Measurements from ENCODE around the gene PDIA5. TPM values are rescaled to one million over a fixed set of nuclear protein-coding genes. Genes with fewer than 3 reads are reported as not detected.
A peak's percentile ranks its signal among the peaks of the same experiment; 100 is the strongest.

The PDIA5 gene
- total RNA-seq, 1 experiment from 2014 or later, result 31.7 TPM

DNA sequence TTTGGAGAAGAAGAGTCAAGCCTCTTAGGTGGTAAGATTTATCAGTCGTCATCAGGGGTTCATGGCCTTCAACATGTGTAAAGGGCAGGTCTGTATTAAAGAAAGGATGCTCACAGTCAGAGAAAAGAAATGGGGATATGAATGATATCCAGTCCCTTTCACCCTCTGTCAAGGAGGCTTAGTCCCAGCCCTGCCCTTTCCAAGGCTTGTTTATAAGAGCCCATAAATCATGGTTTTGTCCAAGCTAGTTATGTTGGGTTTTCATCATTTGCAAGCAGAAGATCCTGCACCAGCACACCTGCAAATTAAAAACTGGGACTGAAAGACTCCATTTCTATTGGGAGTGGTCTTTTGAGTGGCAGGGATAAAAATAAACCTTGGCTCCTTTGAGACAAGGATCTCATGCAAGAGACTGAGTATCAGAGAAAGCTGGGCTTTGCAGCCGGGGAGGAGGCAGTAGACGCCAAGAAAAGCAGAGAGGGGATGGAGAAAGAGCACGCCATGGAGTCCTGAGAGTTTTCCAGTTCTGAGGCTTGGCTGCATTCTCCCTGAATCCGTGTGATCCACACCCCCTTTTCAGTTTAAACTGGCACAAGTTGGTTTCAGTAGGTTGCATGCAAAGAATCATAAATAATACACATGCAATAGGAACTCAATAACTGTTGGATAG lies 12.6 kb upstream of the PDIA5 start:
- no peaks in the 10 kb centered on the region for H3K36me3 ChIP-seq (replicated peaks; ENCODE audit: control insufficient read depth, insufficient read depth, low read length)
- no peaks in the 10 kb centered on the region; the same call in 1 of the 2 replicates for H3K27me3 ChIP-seq (ENCODE audit: control insufficient read depth, insufficient read depth, low read length)
- H3K4me3 ChIP-seq (ENCODE audit: insufficient read depth, low read depth, low read length), result no peak overlapping the region
- no peak for DNase-seq

GRCh38 chr3:123054931-123055330 lies 11.9 kb upstream of the PDIA5 start:
- H3K27me3 ChIP-seq (ENCODE audit: control insufficient read depth, insufficient read depth, low read length), result no peaks in the 10 kb centered on the region; the same call in 1 of the 2 replicates
- H3K4me3 ChIP-seq (ENCODE audit: insufficient read depth, low read depth, low read length), result no peak overlapping the region
- H3K36me3 ChIP-seq (replicated peaks; ENCODE audit: control insufficient read depth, insufficient read depth, low read length), result no peaks in the 10 kb centered on the region
- DNase-seq, result no peak

GRCh38 chr3:123055352-123055751 lies 11.5 kb upstream of the PDIA5 start:
- DNase-seq, result no peak
- H3K27me3 ChIP-seq (ENCODE audit: control insufficient read depth, insufficient read depth, low read length), result no peaks in the 10 kb centered on the region; the same call in 1 of the 2 replicates
- no peak overlapping the region for H3K4me3 ChIP-seq (ENCODE audit: insufficient read depth, low read depth, low read length)
- H3K36me3 ChIP-seq (replicated peaks; ENCODE audit: control insufficient read depth, insufficient read depth, low read length), result no peaks in the 10 kb centered on the region

DNA sequence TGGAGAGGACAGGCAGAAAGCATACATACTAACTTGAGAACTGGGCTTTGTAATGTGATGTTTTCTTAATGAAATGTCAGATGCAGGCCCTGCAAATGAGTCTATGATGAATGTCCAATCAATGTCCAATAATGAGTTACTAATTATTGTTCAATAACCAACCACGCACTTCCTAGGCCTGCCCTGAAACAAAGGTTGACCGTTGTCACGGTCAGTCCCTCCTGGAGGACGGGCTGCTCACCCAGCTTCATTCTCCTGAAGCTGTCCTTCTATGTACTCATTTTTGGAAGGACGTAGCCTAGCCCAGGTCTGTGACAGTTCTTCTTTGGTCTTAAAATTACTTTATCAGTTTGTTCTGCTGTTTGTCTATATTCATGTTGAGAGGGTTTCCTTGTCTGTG lies 8.3 kb upstream of the PDIA5 start:
- DNase-seq, result no peak
- Histone ChIP-seq H3K27me3 (ENCODE audit: control insufficient read depth, insufficient read depth, low read length) (no peaks in the 10 kb centered on the region; the same call in 1 of the 2 replicates), H3K36me3 (replicated peaks; ENCODE audit: control insufficient read depth, insufficient read depth, low read length) (no peaks in the 10 kb centered on the region), H3K4me3 (ENCODE audit: insufficient read depth, low read depth, low read length) (no peak overlapping the region)

- Histone ChIP-seq H3K27me3 (ENCODE audit: control insufficient read depth, insufficient read depth, low read length) (no peaks in the 10 kb centered on the region; the same call in 1 of the 2 replicates), H3K4me3 (ENCODE audit: insufficient read depth, low read depth, low read length) (no peak overlapping the region), H3K36me3 (replicated peaks; ENCODE audit: control insufficient read depth, insufficient read depth, low read length) (no peaks in the 10 kb centered on the region)
- DNase-seq, result no peak
Measured at GRCh38 chr3:123060054-123060453, 6.8 kb upstream of the PDIA5 start.

- Histone ChIP-seq H3K36me3 (replicated peaks; ENCODE audit: control insufficient read depth, insufficient read depth, low read length) (no peaks in the 10 kb centered on the region), H3K27me3 (ENCODE audit: control insufficient read depth, insufficient read depth, low read length) (peaks cover 5% of the 10 kb centered on the region)
- DNase-seq, result no peak
Measured at GRCh38 chr3:123061856-123062255, 5.0 kb upstream of the PDIA5 start.

GRCh38 chr3:123063034-123063433 lies 3.8 kb upstream of the PDIA5 start:
- no peak overlapping the region for H3K4me3 ChIP-seq (ENCODE audit: insufficient read depth, low read depth, low read length)

More at GRCh38 chr3:123061856-123062255, 5.0 kb upstream of the PDIA5 start:
- no peak overlapping the region for H3K4me3 ChIP-seq (ENCODE audit: insufficient read depth, low read depth, low read length)

DNA sequence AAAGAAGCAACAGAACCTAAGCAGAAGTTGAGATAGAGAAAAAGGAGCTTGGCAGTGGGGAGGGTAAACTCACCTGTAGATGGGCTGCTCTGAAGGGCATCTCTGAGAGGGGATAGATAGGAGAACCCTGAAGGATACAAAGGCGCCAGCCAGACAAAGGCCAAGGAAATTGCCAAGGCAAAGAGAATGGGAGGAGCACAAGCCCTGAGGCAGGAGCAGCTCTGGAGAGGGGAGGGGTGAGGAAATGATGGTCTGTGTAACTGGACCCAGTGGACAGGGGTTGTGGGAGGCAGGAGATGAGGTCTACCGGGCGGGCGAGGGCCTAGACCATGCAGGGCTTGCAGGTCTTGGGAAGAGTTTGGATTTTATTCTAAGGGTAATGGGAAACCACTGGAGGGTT lies 2.3 kb upstream of the PDIA5 start:
- H3K27me3 ChIP-seq (ENCODE audit: control insufficient read depth, insufficient read depth, low read length), result peaks cover 7% of the 10 kb centered on the region
- no peak overlapping the region for H3K4me3 ChIP-seq (ENCODE audit: insufficient read depth, low read depth, low read length)
- H3K36me3 ChIP-seq (replicated peaks; ENCODE audit: control insufficient read depth, insufficient read depth, low read length), result no peaks in the 10 kb centered on the region
- no peak for DNase-seq

More at GRCh38 chr3:123063034-123063433, 3.8 kb upstream of the PDIA5 start:
- no peak for DNase-seq
- peaks cover 7% of the 10 kb centered on the region for H3K27me3 ChIP-seq (ENCODE audit: control insufficient read depth, insufficient read depth, low read length)
- H3K36me3 ChIP-seq (replicated peaks; ENCODE audit: control insufficient read depth, insufficient read depth, low read length), result no peaks in the 10 kb centered on the region

DNA sequence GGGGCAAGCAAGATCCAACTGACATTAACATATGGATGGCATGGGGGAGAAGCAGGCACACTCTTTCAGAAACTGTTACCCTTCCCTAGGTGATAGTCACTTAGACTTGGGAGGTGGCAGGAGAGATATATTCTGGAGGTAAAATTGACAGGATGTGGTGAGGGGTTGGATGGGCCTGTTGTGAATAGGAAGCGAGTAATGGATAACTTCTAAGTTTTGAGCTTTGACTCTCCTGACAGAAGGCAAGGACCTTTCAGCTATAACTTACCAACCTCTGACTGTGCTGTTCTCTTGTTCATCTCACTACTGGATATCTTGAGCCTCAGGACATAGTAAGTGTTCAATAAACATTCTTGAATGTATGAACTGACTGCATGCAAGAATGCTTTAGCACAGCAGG lies 1.9 kb upstream of the PDIA5 start:
- no peak for DNase-seq
- Histone ChIP-seq H3K4me3 (ENCODE audit: insufficient read depth, low read depth, low read length) (no peak overlapping the region), H3K27me3 (ENCODE audit: control insufficient read depth, insufficient read depth, low read length) (peaks cover 7% of the 10 kb centered on the region), H3K36me3 (replicated peaks; ENCODE audit: control insufficient read depth, insufficient read depth, low read length) (no peaks in the 10 kb centered on the region)

- H3K4me3 ChIP-seq (ENCODE audit: insufficient read depth, low read depth, low read length), result peak overlapping the region; percentile 97
- no peaks in the 10 kb centered on the region for H3K36me3 ChIP-seq (replicated peaks; ENCODE audit: control insufficient read depth, insufficient read depth, low read length)
- DNase-seq, result no peak
- H3K27me3 ChIP-seq (ENCODE audit: control insufficient read depth, insufficient read depth, low read length), result peaks cover 7% of the 10 kb centered on the region
Measured at GRCh38 chr3:123066599-123066895, 278 bp upstream of the PDIA5 start.

DNA sequence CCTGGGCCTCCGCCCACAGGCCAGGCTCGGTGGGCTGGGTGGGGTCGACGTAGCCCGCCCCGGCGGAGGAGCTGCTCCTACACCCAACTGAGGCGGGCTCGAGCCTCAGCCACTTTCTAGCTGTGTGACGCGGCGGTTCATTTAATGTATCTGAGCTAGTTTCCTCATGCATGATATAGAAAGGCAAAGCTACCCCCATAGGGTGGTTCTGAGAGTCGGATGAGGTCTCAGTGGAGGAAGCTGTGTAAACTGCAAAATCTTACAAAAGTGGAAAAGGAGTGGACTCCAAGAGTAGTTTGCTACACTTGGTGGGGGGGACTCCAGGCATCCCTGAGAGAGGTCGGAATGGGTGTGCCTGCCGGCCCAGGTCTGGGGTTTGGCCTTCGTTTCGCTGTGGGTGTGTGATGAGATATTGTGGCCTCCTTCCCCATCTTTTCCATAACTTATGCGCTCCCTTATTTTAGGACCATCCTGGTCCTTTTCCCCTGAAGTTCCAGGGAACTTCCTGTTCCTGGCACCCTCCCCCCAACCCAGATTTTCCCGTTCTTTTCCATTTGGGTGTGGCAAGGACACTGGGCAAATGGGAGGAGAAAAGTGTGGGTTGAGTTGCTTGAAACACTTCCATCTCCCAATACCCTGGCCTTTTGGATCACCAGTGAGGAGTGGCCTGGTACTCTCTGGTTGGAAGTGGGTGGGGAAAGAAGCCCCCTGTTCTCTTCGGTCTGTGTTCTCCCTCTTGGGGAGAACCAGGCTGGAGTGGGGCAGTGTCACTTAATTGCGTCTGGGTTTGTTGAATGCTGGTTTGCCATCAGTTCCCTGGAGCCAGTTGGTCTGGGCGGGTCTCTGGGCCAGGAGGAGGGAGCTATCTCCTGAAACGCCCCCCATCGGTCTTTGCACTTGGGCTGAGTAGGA lies 1.1 kb downstream of the PDIA5 start:
- Histone ChIP-seq H3K36me3 (replicated peaks; ENCODE audit: control insufficient read depth, insufficient read depth, low read length) (no peaks in the 10 kb centered on the region), H3K4me3 (ENCODE audit: insufficient read depth, low read depth, low read length) (peak overlapping the region; percentile 97), H3K27me3 (ENCODE audit: control insufficient read depth, insufficient read depth, low read length) (peaks cover 7% of the 10 kb centered on the region)
- DNase-seq, result peak; percentile 83

DNA sequence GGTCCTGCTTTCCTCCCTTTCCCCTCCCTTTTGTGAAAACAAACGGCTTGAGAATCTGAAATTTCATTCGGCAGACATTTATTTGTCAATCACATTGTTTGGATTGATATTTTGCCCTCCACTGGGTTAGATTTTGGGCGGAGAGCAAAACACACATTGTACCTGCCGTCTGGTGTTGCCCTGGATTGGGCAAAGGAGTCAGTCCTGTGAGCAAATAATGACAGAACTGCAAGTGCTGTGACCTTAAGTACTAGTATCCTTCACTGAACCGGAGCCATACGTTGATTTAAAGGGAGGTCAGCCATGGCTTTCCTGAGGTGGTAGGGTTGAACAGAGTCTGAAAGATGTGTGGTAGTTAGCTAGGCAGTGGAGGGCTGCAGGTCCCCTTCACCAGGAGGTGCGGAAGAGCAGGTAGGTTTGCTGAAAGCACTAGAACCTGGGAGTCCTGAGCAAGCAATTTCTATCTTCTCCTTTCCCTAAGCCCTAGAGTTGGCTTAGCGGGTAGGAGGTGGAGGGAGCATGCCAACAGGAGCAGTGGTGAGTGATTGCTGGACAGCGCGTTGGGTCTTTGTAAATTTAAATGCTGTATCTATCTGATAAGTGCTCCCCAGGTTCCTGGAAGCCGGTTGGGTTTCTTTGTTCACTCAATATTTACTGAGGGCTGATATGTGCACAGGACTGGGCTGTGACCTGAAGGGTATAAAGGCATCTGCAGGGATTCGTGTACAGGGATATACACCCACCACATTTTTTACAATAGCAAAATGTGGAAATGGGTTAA lies 2.0 kb downstream of the PDIA5 start:
- Histone ChIP-seq H3K36me3 (replicated peaks; ENCODE audit: control insufficient read depth, insufficient read depth, low read length) (no peaks in the 10 kb centered on the region), H3K4me3 (ENCODE audit: insufficient read depth, low read depth, low read length) (peak overlapping the region; percentile 97), H3K27me3 (ENCODE audit: control insufficient read depth, insufficient read depth, low read length) (peaks cover 7% of the 10 kb centered on the region)
- no peak for DNase-seq

- DNase-seq, result no peak
Measured at GRCh38 chr3:123070510-123070909, 3.7 kb downstream of the PDIA5 start.

GRCh38 chr3:123071146-123071545 lies 4.3 kb downstream of the PDIA5 start:
- peaks cover 6% of the 10 kb centered on the region for H3K27me3 ChIP-seq (ENCODE audit: control insufficient read depth, insufficient read depth, low read length)
- no peaks in the 10 kb centered on the region for H3K36me3 ChIP-seq (replicated peaks; ENCODE audit: control insufficient read depth, insufficient read depth, low read length)
- DNase-seq, result peak; percentile 83
- no peak overlapping the region for H3K4me3 ChIP-seq (ENCODE audit: insufficient read depth, low read depth, low read length)

More at GRCh38 chr3:123070510-123070909, 3.7 kb downstream of the PDIA5 start:
- Histone ChIP-seq H3K4me3 (ENCODE audit: insufficient read depth, low read depth, low read length) (no peak overlapping the region), H3K27me3 (ENCODE audit: control insufficient read depth, insufficient read depth, low read length) (peaks cover 7% of the 10 kb centered on the region), H3K36me3 (replicated peaks; ENCODE audit: control insufficient read depth, insufficient read depth, low read length) (no peaks in the 10 kb centered on the region)

Data from H7 (cell line).